HG02870 (cell line): ENCODE measurements around the gene SRRM4.
"Not testable (repeated sequence)": the region's sequence is repeated elsewhere in the genome, so short reads cannot be mapped to it uniquely, and the experiment has no call there.

ENCODE experiments used
- ATAC-seq: cut with Tn5 transposase; IDR thresholded peaks from one replicate; pipeline ENCODE4 v1.9.1; 2021; ENCODE audit warnings: mild to moderate bottlenecking, moderate library complexity; ENCODE audit not compliant: unreplicated experiment

Gene SRRM4

GRCh38 chr12:119008273-119008672, 26.9 kb downstream of the SRRM4 start:
- not testable (repeated sequence) for ATAC-seq

GRCh38 chr12:119008691-119009221, 27.4 kb downstream of the SRRM4 start:
- no peak for ATAC-seq

GRCh38 chr12:119011231-119011630, 29.9 kb downstream of the SRRM4 start:
- no peak for ATAC-seq

- no peak for ATAC-seq
These were observed 30.8 kb downstream of the SRRM4 start for GRCh38 chr12:119012179-119012578.

GRCh38 chr12:119013023-119013422, 31.7 kb downstream of the SRRM4 start:
- ATAC-seq: no peak

- no peak for ATAC-seq
These were observed 33.0 kb downstream of the SRRM4 start for GRCh38 chr12:119014368-119014767.

- ATAC-seq: no peak
These were observed 35.4 kb downstream of the SRRM4 start for GRCh38 chr12:119016715-119017114.

- no peak for ATAC-seq
These were observed 37.8 kb downstream of the SRRM4 start for GRCh38 chr12:119019166-119019565.

GRCh38 chr12:119020406-119021360, 39.3 kb downstream of the SRRM4 start:
- no peak for ATAC-seq

- no peak for ATAC-seq
These were observed 43.0 kb downstream of the SRRM4 start for GRCh38 chr12:119024356-119024755.

GRCh38 chr12:119025786-119026185, 44.4 kb downstream of the SRRM4 start:
- no peak for ATAC-seq

GRCh38 chr12:119033332-119033731, 52.0 kb downstream of the SRRM4 start:
- not testable (repeated sequence) for ATAC-seq

GRCh38 chr12:119036878-119037825, 55.8 kb downstream of the SRRM4 start:
- ATAC-seq: no peak

GRCh38 chr12:119044094-119044493, 62.8 kb downstream of the SRRM4 start:
- ATAC-seq: no peak

GRCh38 chr12:119047641-119048040, 66.3 kb downstream of the SRRM4 start:
- ATAC-seq: no peak

- ATAC-seq: no peak
These were observed 69.3 kb downstream of the SRRM4 start for GRCh38 chr12:119050663-119051062.

GRCh38 chr12:119051474-119051873, 70.1 kb downstream of the SRRM4 start:
- ATAC-seq: no peak

GRCh38 chr12:119052001-119052400, 70.7 kb downstream of the SRRM4 start:
- ATAC-seq: no peak

- ATAC-seq: no peak
These were observed 74.6 kb downstream of the SRRM4 start for GRCh38 chr12:119055977-119056376.

GRCh38 chr12:119060847-119061796, 79.8 kb downstream of the SRRM4 start:
- ATAC-seq: no peak
